GM12878 (cell line): Measurements from ENCODE around the gene SNAP23. TPM values are rescaled to one million over a fixed set of nuclear protein-coding genes. Genes with fewer than 3 reads are reported as not detected.

Source experiments
- BACH1 ChIP-seq: fragments of 450-650 bp; IDR thresholded peaks from 2 replicates; pipeline ENCODE4 v1.6.1; 2017; ENCODE audit warnings: mild to moderate bottlenecking, borderline replicate concordance
- CBX5 ChIP-seq: sonication (generic); IDR thresholded peaks from 2 replicates; pipeline ENCODE4 v1.6.1; 2016; ENCODE audit warnings: low read depth, moderate library complexity, mild to moderate bottlenecking, inconsistent platforms
- DPF2 ChIP-seq: fragments of 450-650 bp; IDR thresholded peaks from 2 replicates; pipeline ENCODE4 v1.6.1; 2017; ENCODE audit warnings: mild to moderate bottlenecking
- EGR1 ChIP-seq, 2 experiments: IDR thresholded peaks; 1 replicate in 1 of 2; 2 replicates in 1 of 2; pipeline ENCODE4 v1.6.1; 2011 to 2012; ENCODE audit warnings: low read depth in 2 of 2, low read length in 2 of 2, borderline replicate concordance in 1 of 2, mild to moderate bottlenecking in 1 of 2, moderate library complexity in 1 of 2
- FOXK2 ChIP-seq: fragments of 450-650 bp; IDR thresholded peaks from 2 replicates; pipeline ENCODE4 v1.6.1; 2017; ENCODE audit warnings: mild to moderate bottlenecking, moderate library complexity
- LARP7 ChIP-seq: fragments of 450-650 bp; IDR thresholded peaks from 2 replicates; pipeline ENCODE4 v1.6.1; 2017; ENCODE audit warnings: mild to moderate bottlenecking
- MEF2B ChIP-seq: fragments of 450-650 bp; IDR thresholded peaks from 2 replicates; pipeline ENCODE4 v1.6.1; 2018; ENCODE audit warnings: mild to moderate bottlenecking, moderate library complexity; ENCODE audit not compliant: partially characterized antibody, poor library complexity, severe bottlenecking
- NBN ChIP-seq: fragments of 450-650 bp; IDR thresholded peaks from 2 replicates; pipeline ENCODE4 v1.6.1; 2016
- NR2C2 ChIP-seq: IDR thresholded peaks from 2 replicates; pipeline ENCODE4 v1.6.1; 2011; ENCODE audit warnings: borderline replicate concordance, low read depth; ENCODE audit not compliant: control insufficient read depth, insufficient read length
- NR2F1 ChIP-seq: fragments of 450-650 bp; conservative IDR thresholded peaks from 2 replicates; pipeline ENCODE4 v1.6.1; 2017; ENCODE audit warnings: mild to moderate bottlenecking
- NRF1 ChIP-seq: conservative IDR thresholded peaks from 2 replicates; pipeline ENCODE4 v1.6.1; 2011; ENCODE audit warnings: mild to moderate bottlenecking, low read depth, low read length, improper control_type of control experiment
- POLR2A ChIP-seq: IDR thresholded peaks from 2 replicates; pipeline ENCODE4 v1.6.1; 2011; ENCODE audit warnings: low read depth, mild to moderate bottlenecking, low read length
- POU2F2 ChIP-seq: IDR thresholded peaks from 3 replicates; pipeline ENCODE4 v1.6.1; 2011; ENCODE audit warnings: low read depth, mild to moderate bottlenecking, low read length, borderline replicate concordance
- SMAD1 ChIP-seq: fragments of 450-650 bp; IDR thresholded peaks from 2 replicates; pipeline ENCODE4 v1.6.1; 2018; ENCODE audit warnings: mild to moderate bottlenecking, low read depth; ENCODE audit not compliant: partially characterized antibody
- SRF ChIP-seq, 2 experiments: IDR thresholded peaks; 2 replicates each; pipeline ENCODE4 v1.6.1; 2011; ENCODE audit warnings: low read depth in 2 of 2, low read length in 2 of 2, mild to moderate bottlenecking in 1 of 2, moderate library complexity in 1 of 2
- ZNF207 ChIP-seq: fragments of 450-650 bp; IDR thresholded peaks from 2 replicates; pipeline ENCODE4 v1.6.1; 2014; ENCODE audit warnings: antibody characterized with exemption, mild to moderate bottlenecking, borderline replicate concordance
- polyA plus RNA-seq, 11 experiments: library from polyadenylated mRNA; depleted of rRNA in 4 of 11; unstranded in 6 of 11; stranded (reverse) in 5 of 11; fragments of >200 nt; fragmentation: Nextera tagmentation in 4 of 11; fragmentation: Illumina TruSeq in 1 of 11; extraction: Ambion mirVana in 4 of 11; extraction: Trizol in 1 of 11; gene quantifications; 1 replicate in 1 of 11; 2 replicates in 10 of 11; pipeline versions ENCODE4 v1.2.1 to v1.2.3, GENCODE V29; 2011 to 2016; ENCODE audit warnings: inconsistent platforms in 2 of 11, missing spikeins in 2 of 11, low read depth in 1 of 11
- total RNA-seq, 4 experiments: library from RNA; depleted of rRNA in 3 of 4; stranded (reverse); fragments of >200 nt in 3 of 4; fragmentation: Illumina TruSeq in 1 of 4; extraction: Trizol in 1 of 4; gene quantifications; 2 replicates each; pipeline versions ENCODE4 v1.2.1 to v1.2.3, GENCODE V29; 2013 to 2021
- TF ChIP-seq, protein P1 (sequence below): IDR thresholded peaks from 2 replicates; pipeline ENCODE4 v1.6.1; 2011; ENCODE audit warnings: borderline replicate concordance, low read depth, mild to moderate bottlenecking, moderate library complexity, low read length; ENCODE audit not compliant: insufficient read depth, poor library complexity, severe bottlenecking
- TF ChIP-seq, protein P2 (sequence below): IDR thresholded peaks from 2 replicates; pipeline ENCODE4 v1.6.1; 2012; ENCODE audit warnings: low read length, inconsistent platforms

Gene SNAP23
- total and polyA plus RNA-seq, 10 of the 15 experiments (the other 5 are each of a cell fraction or from before 2014, with no cell fraction given) = 51.9 to 127 (median 74.6) TPM

GRCh38 chr15:42575188-42576039 lies 80.0 kb downstream of the SNAP23 start, which contains the start of gene STARD9 (continued):
- TF ChIP-seq NR2C2 (no peak), ZNF207 (0 out of 2 replicates have a peak, but pooled peaks have one; percentile 1), NRF1 (0 out of 2 replicates have a peak, but pooled peaks have one; percentile 27), FOXK2 (0 out of 2 replicates have a peak, but pooled peaks have one; percentile 28), CBX5 (no peak), NBN (no peak), DPF2 (peak; percentile 36), SMAD1 (peak; percentile 82), LARP7 (no peak; the same call in 1 of the 2 replicates), MEF2B (peak; percentile 61), SRF (IDR thresholded peaks at IDR 0.05; ENCODE audit: low read depth in 2 of 2, low read length in 2 of 2) (no peak), BACH1 (peak; percentile 58; the same call in 1 of the 2 replicates), POU2F2 (peak; percentile 13; the same call in 1 of the 3 replicates), POLR2A (peak; percentile 97), EGR1 (IDR thresholded peaks at IDR 0.05; ENCODE audit: borderline replicate concordance in 1 of 2, low read depth in 2 of 2, low read length in 2 of 2) (peak in 1 of 2 experiments; percentile 63; a peak in 2 of 3 replicates), NR2F1 (0 out of 2 replicates have a peak, but pooled peaks have one; percentile 15)
- TF ChIP-seq, protein P1, sequence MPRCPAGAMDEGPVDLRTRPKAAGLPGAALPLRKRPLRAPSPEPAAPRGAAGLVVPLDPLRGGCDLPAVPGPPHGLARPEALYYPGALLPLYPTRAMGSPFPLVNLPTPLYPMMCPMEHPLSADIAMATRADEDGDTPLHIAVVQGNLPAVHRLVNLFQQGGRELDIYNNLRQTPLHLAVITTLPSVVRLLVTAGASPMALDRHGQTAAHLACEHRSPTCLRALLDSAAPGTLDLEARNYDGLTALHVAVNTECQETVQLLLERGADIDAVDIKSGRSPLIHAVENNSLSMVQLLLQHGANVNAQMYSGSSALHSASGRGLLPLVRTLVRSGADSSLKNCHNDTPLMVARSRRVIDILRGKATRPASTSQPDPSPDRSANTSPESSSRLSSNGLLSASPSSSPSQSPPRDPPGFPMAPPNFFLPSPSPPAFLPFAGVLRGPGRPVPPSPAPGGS = no peak
- TF ChIP-seq, protein P2, sequence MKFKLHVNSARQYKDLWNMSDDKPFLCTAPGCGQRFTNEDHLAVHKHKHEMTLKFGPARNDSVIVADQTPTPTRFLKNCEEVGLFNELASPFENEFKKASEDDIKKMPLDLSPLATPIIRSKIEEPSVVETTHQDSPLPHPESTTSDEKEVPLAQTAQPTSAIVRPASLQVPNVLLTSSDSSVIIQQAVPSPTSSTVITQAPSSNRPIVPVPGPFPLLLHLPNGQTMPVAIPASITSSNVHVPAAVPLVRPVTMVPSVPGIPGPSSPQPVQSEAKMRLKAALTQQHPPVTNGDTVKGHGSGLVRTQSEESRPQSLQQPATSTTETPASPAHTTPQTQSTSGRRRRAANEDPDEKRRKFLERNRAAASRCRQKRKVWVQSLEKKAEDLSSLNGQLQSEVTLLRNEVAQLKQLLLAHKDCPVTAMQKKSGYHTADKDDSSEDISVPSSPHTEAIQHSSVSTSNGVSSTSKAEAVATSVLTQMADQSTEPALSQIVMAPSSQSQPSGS = no peak
